ENCODE data around the gene NAA38. TPM values are rescaled to one million over a fixed set of nuclear protein-coding genes. Genes with fewer than 3 reads are reported as not detected.

NAA38 gene
- total and polyA plus RNA-seq, 10 donors, result 51.0 to 185 (median 65.6) TPM

DNA sequence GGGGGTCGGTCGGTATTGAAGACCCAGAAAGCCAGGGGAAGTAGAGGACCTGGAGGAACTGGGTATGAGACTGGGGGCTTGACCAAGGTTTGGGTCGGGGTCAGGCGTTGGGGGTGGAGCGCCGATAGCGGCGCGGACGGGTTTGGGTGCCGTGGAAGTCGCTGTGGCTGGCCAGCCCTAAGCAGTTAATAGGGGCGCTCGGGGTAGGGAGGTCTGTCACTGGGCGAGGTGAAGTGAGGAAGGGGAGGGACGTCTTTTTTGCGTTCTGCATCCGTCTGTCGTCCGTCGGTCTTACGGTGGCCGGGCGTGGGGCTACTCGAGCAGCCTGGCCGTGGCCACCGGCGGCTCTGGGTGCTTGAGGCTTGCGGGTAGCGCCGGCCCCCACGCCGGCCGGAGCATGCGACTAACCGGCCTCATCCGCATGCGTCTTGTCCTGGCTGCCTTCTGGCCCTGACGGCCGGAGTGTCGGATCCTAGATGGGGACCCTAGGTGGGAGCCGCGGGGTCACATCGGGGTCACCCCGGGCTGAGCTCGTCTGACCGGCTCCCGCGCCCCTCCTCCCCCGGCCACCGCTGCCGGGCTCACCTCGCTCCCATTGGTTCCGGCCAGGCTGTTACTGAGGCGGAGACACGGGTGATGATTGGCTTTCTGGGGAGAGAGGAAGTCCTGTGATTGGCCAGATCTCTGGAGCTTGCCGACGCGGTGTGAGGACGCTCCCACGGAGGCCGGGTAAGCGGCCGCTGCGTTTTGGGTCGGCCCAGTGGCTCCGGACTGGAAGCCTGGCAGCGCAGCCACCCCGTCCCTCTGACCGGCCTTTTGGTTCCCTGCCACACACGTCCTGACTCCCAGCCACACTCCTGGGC, 12.8 kb downstream of the NAA38 start:
- H3K4me1 ChIP-seq, result peaks cover 24 to 87% (median 41%) of the 10 kb centered on the region in 6 donors
- intact Hi-C loops (cut with DNase I; ENCODE audit: low total_unique reads), result no loop called here
- peak; percentile 96 for DNase-seq
- H3K36me3 ChIP-seq, result peaks cover 0 to 61% (median 41%) of the 10 kb centered on the region in 6 donors
- TF ChIP-seq POLR2AphosphoS5 (IDR thresholded peaks at IDR 0.05) (peak; percentile 91 to 96 (median 95)), POLR2A (IDR thresholded peaks at IDR 0.05) (peak in 1 of 3 donors; percentile 75), CTCF (IDR thresholded peaks at IDR 0.05 in 8 of 11, conservative IDR thresholded peaks at IDR 0.05 in 3 of 11) (peak in 1 of 11 experiments; percentile 26)
- 0 to 1% (median 0%) methylated on average over 53 to 71 of the region's 71 CpGs for WGBS, 5 donors
- H3K9me3 ChIP-seq, result no peaks in the 10 kb centered on the region
- peak overlapping the region; percentile 92 to 100 (median 97) for H3K27ac ChIP-seq
- H3K4me3 ChIP-seq, result peak overlapping the region; percentile 68 to 91 (median 77)
- no peaks in the 10 kb centered on the region for H3K27me3 ChIP-seq (replicated peaks in 1 of 7)

GRCh38 chr17:7843536-7844291, 13.6 kb downstream of the NAA38 start:
- Histone ChIP-seq H3K4me3 (peak overlapping the region; percentile 68 to 91 (median 77)), H3K27ac (peak overlapping the region; percentile 92 to 100 (median 97)), H3K9me3 (no peaks in the 10 kb centered on the region), H3K27me3 (replicated peaks in 1 of 7) (no peaks in the 10 kb centered on the region), H3K36me3 (peaks cover 0 to 55% (median 32%) of the 10 kb centered on the region in 6 donors), H3K4me1 (peaks cover 31 to 87% (median 49%) of the 10 kb centered on the region in 6 donors)
- WGBS, 5 donors, result 0 to 1% (median 0%) methylated on average over 43 to 59 of the region's 61 CpGs
- intact Hi-C loops (cut with DNase I; ENCODE audit: low total_unique reads), result no loop called here
- TF ChIP-seq POLR2A (IDR thresholded peaks at IDR 0.05) (peak in 2 of 3 donors; percentile 52 to 57), POLR2AphosphoS5 (IDR thresholded peaks at IDR 0.05) (peak; percentile 65 to 83 (median 73)), CTCF (IDR thresholded peaks at IDR 0.05 in 8 of 11, conservative IDR thresholded peaks at IDR 0.05 in 3 of 11) (no peak)
- peak; percentile 97 for DNase-seq

DNA sequence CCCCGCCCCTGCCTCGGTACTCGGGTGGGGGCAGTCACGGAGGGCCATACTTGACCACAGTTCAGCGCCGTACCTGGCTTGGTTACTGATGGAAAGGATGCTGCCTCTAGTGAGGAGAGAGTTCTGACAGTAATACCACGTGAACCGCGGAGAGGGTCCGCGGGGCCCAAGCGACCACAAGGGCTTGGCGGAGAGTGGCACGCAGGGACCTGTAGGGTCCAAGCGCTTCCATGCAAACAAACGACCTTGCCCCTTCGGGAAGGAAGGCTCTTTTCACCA, 14.2 kb downstream of the NAA38 start:
- TF ChIP-seq POLR2AphosphoS5 (IDR thresholded peaks at IDR 0.05), result peak in 2 of 3 donors; percentile 41 to 56
- no peak for TF ChIP-seq POLR2A (IDR thresholded peaks at IDR 0.05)
- Histone ChIP-seq H3K9me3 (no peaks in the 10 kb centered on the region), H3K4me1 (peaks cover 33 to 90% (median 54%) of the 10 kb centered on the region in 6 donors), H3K27me3 (replicated peaks in 1 of 7) (no peaks in the 10 kb centered on the region), H3K4me3 (peak overlapping the region; percentile 68 to 91 (median 77)), H3K36me3 (peaks cover 0 to 49% (median 28%) of the 10 kb centered on the region in 6 donors), H3K27ac (peak overlapping the region; percentile 92 to 100 (median 97))
- intact Hi-C loops (cut with DNase I; ENCODE audit: low total_unique reads), result no loop called here
- 0 to 1% (median 0%) methylated on average over 9 to 17 of the region's 17 CpGs for WGBS, 5 donors
- no peak for DNase-seq

GRCh38 chr17:7842380-7843256, 14.7 kb downstream of the NAA38 start:
- H3K27ac ChIP-seq, result peak overlapping the region; percentile 92 to 100 (median 97)
- intact Hi-C loops (cut with DNase I; ENCODE audit: low total_unique reads), result no loop called here
- no peaks in the 10 kb centered on the region for H3K9me3 ChIP-seq
- 0 to 1% (median 0%) methylated on average over 39 to 47 of the region's 47 CpGs for WGBS, 5 donors
- H3K4me3 ChIP-seq, result peak overlapping the region; percentile 68 to 91 (median 77)
- peaks cover 36 to 90% (median 58%) of the 10 kb centered on the region in 6 donors for H3K4me1 ChIP-seq
- no peaks in the 10 kb centered on the region for H3K27me3 ChIP-seq (replicated peaks in 1 of 7)
- TF ChIP-seq POLR2A (IDR thresholded peaks at IDR 0.05) (peak in 2 of 3 donors; percentile 27 to 62), CTCF (IDR thresholded peaks at IDR 0.05 in 8 of 11, conservative IDR thresholded peaks at IDR 0.05 in 3 of 11) (peak in 2 of 11 experiments; percentile 9 to 11), POLR2AphosphoS5 (IDR thresholded peaks at IDR 0.05) (peak; percentile 52 to 92 (median 67))
- peak; percentile 96 for DNase-seq
- H3K36me3 ChIP-seq, result peaks cover 0 to 44% (median 24%) of the 10 kb centered on the region in 6 donors
